Measurements from ENCODE around the gene RAB36. TPM values are rescaled to one million over a fixed set of nuclear protein-coding genes. Genes with fewer than 3 reads are reported as not detected.
A peak's percentile ranks its signal among the peaks of the same experiment; 100 is the strongest.

The RAB36 gene
- polyA plus RNA-seq, 1 of the 3 experiments (the other 2 are of a cell fraction) = 6.6 TPM

DNA sequence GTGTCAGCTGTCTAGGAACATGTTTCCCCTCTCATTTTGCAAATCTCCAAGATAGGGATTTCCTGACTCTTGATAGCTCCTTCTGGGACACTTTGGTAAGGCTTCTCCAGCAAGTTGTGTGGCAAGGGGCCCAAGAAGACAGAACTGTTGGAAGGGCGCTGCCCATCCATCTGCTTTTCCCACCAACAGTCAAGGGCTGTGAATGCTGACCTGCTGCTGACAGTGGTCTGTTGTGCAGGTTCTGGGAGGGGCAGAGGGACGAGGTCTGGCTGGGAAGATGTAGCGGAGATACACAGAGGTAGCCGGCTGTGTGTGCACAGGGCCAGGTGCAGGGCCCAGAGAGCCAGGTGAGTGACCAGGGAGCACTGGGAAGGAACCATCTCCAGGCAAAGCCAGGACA lies 47.3 kb downstream of the RAB36 start:
- no peaks in the 10 kb centered on the region for H3K9me2 ChIP-seq
- no peak for TF ChIP-seq FOSL2 (IDR thresholded peaks at IDR 0.05; ENCODE audit: borderline replicate concordance, low read depth)
- TF ChIP-seq JUND (IDR thresholded peaks at IDR 0.05) = no peak
- TF ChIP-seq FOXM1 (IDR thresholded peaks at IDR 0.05; ENCODE audit: low read depth) = no peak
- TF ChIP-seq YY1 (IDR thresholded peaks at IDR 0.05; ENCODE audit: low read depth) = no peak
- TF ChIP-seq NRF1 (IDR thresholded peaks at IDR 0.05; ENCODE audit: low read depth, low read length) = no peak
- TF ChIP-seq, protein P1, sequence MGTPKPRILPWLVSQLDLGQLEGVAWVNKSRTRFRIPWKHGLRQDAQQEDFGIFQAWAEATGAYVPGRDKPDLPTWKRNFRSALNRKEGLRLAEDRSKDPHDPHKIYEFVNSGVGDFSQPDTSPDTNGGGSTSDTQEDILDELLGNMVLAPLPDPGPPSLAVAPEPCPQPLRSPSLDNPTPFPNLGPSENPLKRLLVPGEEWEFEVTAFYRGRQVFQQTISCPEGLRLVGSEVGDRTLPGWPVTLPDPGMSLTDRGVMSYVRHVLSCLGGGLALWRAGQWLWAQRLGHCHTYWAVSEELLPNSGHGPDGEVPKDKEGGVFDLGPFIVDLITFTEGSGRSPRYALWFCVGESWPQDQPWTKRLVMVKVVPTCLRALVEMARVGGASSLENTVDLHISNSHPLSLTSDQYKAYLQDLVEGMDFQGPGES (IDR thresholded peaks at IDR 0.05; ENCODE audit: low read depth, low read length) = no peak
- H3K4me2 ChIP-seq = no peak overlapping the region
- 92% methylated on average over 4 of the region's 4 CpGs for WGBS (ENCODE audit: low lambda C conversion rate)
- 0 out of 4 replicates have a peak overlapping the region, but pooled peaks of 1 of the 2 experiments have one; percentile 3 for H3K27ac ChIP-seq (ENCODE audit: low read depth in 2 of 2, low read length in 1 of 2)
- H3K9ac ChIP-seq = no peak overlapping the region
- H2AFZ ChIP-seq (ENCODE audit: low read depth) = no peak overlapping the region
- H3K4me1 ChIP-seq (ENCODE audit: control insufficient read depth in 1 of 2, insufficient read depth in 2 of 2, low read depth in 1 of 2, low read length in 1 of 2) = peaks cover 0 to 23% of the 10 kb centered on the region in 2 experiments; a peak in 1 of 4 replicates
- no peaks in the 10 kb centered on the region for H3K9me3 ChIP-seq
- no peak for DNase-seq
- POLR2A ChIA-PET = no interaction called here
- no peaks in the 10 kb centered on the region for H3K27me3 ChIP-seq (ENCODE audit: insufficient read depth)
- peaks cover 64% of the 10 kb centered on the region for H4K20me1 ChIP-seq (ENCODE audit: insufficient read depth)
- H3K4me3 ChIP-seq (ENCODE audit: low read depth in 2 of 2, low read length in 1 of 2) = no peak overlapping the region
- CTCF ChIA-PET = interaction anchor here (1.8 kb wide), 1 partner anchor 10 kb away, joined by 5 read pairs; no protein-coding TSS in a partner anchor
- H3K36me3 ChIP-seq (replicated peaks in 1 of 2; ENCODE audit: control insufficient read depth in 1 of 2, insufficient read depth in 2 of 2, low read length in 1 of 2) = peaks cover 0 to 4% of the 10 kb centered on the region in 2 experiments
- no peaks in the 10 kb centered on the region for H3F3A ChIP-seq (replicated peaks; ENCODE audit: insufficient read depth)
- peaks cover 90% of the 10 kb centered on the region for H3K79me2 ChIP-seq (ENCODE audit: insufficient read depth)

DNA sequence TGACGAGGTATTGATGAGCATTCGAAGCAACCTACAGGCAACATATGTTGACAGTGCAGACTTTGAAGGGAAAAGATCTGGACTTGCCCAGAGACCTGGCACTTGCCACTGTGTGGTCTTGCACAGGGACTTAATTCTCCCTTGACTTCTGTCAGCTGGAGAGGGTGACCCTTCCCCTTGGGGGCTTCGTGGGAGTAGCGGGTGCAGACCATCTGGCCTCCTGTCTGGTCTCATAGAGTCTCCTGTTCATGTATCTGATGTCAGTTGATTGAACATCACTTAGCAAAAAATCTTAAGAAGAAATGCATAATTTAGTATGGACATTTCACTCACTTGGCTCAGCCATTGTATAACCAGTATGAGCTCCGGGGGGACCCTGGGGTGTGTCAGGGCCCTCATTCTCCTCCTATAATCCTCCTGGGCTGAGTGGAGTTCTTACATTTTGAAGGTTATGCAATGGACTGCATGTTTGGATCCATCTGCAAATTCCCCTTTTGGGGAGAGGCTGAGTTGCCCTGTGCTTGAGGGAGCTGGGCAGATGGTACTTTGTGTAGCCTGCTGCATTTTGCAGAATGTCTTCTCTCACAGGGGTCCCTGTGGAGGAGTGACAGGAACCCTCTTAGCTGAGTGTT lies 48.0 kb downstream of the RAB36 start:
- Histone ChIP-seq H3K9ac (no peak overlapping the region), H4K20me1 (ENCODE audit: insufficient read depth) (peaks cover 63% of the 10 kb centered on the region), H3K79me2 (ENCODE audit: insufficient read depth) (peaks cover 88% of the 10 kb centered on the region), H3K27me3 (ENCODE audit: insufficient read depth) (no peaks in the 10 kb centered on the region), H3F3A (replicated peaks; ENCODE audit: insufficient read depth) (no peaks in the 10 kb centered on the region), H3K4me1 (ENCODE audit: control insufficient read depth in 1 of 2, insufficient read depth in 2 of 2, low read depth in 1 of 2, low read length in 1 of 2) (peaks cover 0 to 23% of the 10 kb centered on the region in 2 experiments; a peak in 1 of 4 replicates), H3K4me2 (no peak overlapping the region), H3K9me3 (no peaks in the 10 kb centered on the region), H3K4me3 (ENCODE audit: low read depth in 2 of 2, low read length in 1 of 2) (no peak overlapping the region), H3K36me3 (replicated peaks in 1 of 2; ENCODE audit: control insufficient read depth in 1 of 2, insufficient read depth in 2 of 2, low read length in 1 of 2) (peaks cover 0 to 4% of the 10 kb centered on the region in 2 experiments), H3K27ac (ENCODE audit: low read depth in 2 of 2, low read length in 1 of 2) (no peak overlapping the region), H2AFZ (ENCODE audit: low read depth) (no peak overlapping the region), H3K9me2 (no peaks in the 10 kb centered on the region)
- 94% methylated on average over 5 of the region's 5 CpGs for WGBS (ENCODE audit: low lambda C conversion rate)
- ChIA-PET POLR2A (no interaction called here), CTCF (interaction anchor here (0.8 to 1.8 kb wide), 3 partner anchors 11 to 50 kb away, joined by 3 to 5 read pairs (median 3); partner anchors contain the start of gene BCR)
- TF ChIP-seq EP300 (IDR thresholded peaks at IDR 0.05; ENCODE audit: borderline replicate concordance in 1 of 2, low read depth in 1 of 2, low read length in 1 of 2) = no peak
- TF ChIP-seq SIN3A (IDR thresholded peaks at IDR 0.05; ENCODE audit: borderline replicate concordance, low read depth, low read length) = no peak
- no peak for TF ChIP-seq FOSL2 (IDR thresholded peaks at IDR 0.05; ENCODE audit: borderline replicate concordance, low read depth)
- TF ChIP-seq, protein P2, sequence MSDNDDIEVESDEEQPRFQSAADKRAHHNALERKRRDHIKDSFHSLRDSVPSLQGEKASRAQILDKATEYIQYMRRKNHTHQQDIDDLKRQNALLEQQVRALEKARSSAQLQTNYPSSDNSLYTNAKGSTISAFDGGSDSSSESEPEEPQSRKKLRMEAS (IDR thresholded peaks at IDR 0.05; ENCODE audit: low read depth) = no peak
- TF ChIP-seq RAD21 (IDR thresholded peaks at IDR 0.05; ENCODE audit: low read length) = no peak
- TF ChIP-seq EZH2phosphoT487 (IDR thresholded peaks at IDR 0.05; ENCODE audit: borderline replicate concordance, low read depth) = no peak
- no peak for DNase-seq

All from SK-N-SH (cell line).